Measurements from ENCODE around the gene ARSJ.
"Not testable (repeated sequence)": the region's sequence is repeated elsewhere in the genome, so short reads cannot be mapped to it uniquely, and the experiment has no call there.

The ARSJ gene

GRCh38 chr4:114019276-114019968 is 40.0 kb upstream of the ARSJ start:
- DNase-seq (ENCODE audit: insufficient read length, low spot score) (no peak), FAIRE-seq (no peak)

GRCh38 chr4:114017120-114017917 is 37.9 kb upstream of the ARSJ start:
- no peak for DNase-seq (ENCODE audit: insufficient read length, low spot score)
- no peak for FAIRE-seq
- TF ChIP-seq, protein P1, sequence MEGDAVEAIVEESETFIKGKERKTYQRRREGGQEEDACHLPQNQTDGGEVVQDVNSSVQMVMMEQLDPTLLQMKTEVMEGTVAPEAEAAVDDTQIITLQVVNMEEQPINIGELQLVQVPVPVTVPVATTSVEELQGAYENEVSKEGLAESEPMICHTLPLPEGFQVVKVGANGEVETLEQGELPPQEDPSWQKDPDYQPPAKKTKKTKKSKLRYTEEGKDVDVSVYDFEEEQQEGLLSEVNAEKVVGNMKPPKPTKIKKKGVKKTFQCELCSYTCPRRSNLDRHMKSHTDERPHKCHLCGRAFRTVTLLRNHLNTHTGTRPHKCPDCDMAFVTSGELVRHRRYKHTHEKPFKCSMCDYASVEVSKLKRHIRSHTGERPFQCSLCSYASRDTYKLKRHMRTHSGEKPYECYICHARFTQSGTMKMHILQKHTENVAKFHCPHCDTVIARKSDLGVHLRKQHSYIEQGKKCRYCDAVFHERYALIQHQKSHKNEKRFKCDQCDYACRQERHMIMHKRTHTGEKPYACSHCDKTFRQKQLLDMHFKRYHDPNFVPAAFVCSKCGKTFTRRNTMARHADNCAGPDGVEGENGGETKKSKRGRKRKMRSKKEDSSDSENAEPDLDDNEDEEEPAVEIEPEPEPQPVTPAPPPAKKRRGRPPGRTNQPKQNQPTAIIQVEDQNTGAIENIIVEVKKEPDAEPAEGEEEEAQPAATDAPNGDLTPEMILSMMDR (IDR thresholded peaks at IDR 0.05; ENCODE audit: insufficient read depth, missing control alignments), result no peak

More at GRCh38 chr4:114019276-114019968, 40.0 kb upstream of the ARSJ start:
- TF ChIP-seq, protein P1 (IDR thresholded peaks at IDR 0.05; ENCODE audit: insufficient read depth, missing control alignments), result no peak

DNA sequence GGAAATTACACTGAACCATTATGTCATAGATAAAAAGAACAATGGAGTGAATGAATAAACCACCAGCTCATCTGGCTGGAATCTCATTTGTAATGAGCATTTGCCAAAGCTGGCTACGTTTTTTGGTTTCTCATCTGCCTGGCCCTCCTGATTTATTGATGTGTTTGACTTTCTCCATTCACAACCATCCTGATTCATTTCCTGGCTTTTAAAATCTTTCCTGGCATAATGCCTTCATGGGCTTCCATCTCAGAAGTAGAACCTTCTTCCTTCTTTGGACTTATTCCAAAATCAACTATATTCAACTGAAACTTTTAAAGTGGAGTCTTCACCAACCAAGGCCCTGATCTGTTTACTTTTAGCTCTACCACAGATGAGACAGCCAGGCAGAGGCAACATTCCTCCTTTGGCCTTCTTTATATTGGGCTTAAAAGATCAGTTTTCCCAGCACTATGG is 36.0 kb upstream of the ARSJ start:
- no peak for FAIRE-seq
- DNase-seq (ENCODE audit: insufficient read length, low spot score), result no peak
- TF ChIP-seq, protein P1 (IDR thresholded peaks at IDR 0.05; ENCODE audit: insufficient read depth, missing control alignments), result no peak

- not testable (repeated sequence) for FAIRE-seq
These were observed 33.8 kb upstream of the ARSJ start for GRCh38 chr4:114013201-114013600.

GRCh38 chr4:114012749-114013148 is 33.3 kb upstream of the ARSJ start:
- TF ChIP-seq, protein P1 (IDR thresholded peaks at IDR 0.05; ENCODE audit: insufficient read depth, missing control alignments), result no peak
- no peak for DNase-seq (ENCODE audit: insufficient read length, low spot score)
- FAIRE-seq, result no peak

More at GRCh38 chr4:114013201-114013600, 33.8 kb upstream of the ARSJ start:
- not testable (repeated sequence) for DNase-seq (ENCODE audit: insufficient read length, low spot score)

- no peak for DNase-seq (ENCODE audit: insufficient read length, low spot score)
- no peak for FAIRE-seq
- TF ChIP-seq, protein P1 (IDR thresholded peaks at IDR 0.05; ENCODE audit: insufficient read depth, missing control alignments), result no peak
These were observed 26.4 kb upstream of the ARSJ start for GRCh38 chr4:114005569-114006442.

- not testable (repeated sequence) for FAIRE-seq; DNase-seq (ENCODE audit: insufficient read length, low spot score)
These were observed 25.2 kb upstream of the ARSJ start for GRCh38 chr4:114004483-114005226.
